Peyer's patch (tissue), 4 donors: ENCODE results near the gene SNX9.

Source experiments
- POLR2A ChIP-seq, 2 donors: fragments of 450-650 bp; IDR thresholded peaks; one replicate each; pipeline ENCODE4 v1.5.1; 2017; ENCODE audit warnings: antibody characterized with exemption in 2 of 2, mild to moderate bottlenecking in 2 of 2, moderate library complexity in 2 of 2
- TF ChIP-seq, protein P1 (sequence below), 6 experiments: fragments of 450-650 bp in 4 of 6; fragments of 200-600 bp in 2 of 6; sonication (generic) in 1 of 6; IDR thresholded peaks; one replicate each; pipeline ENCODE4 v1.5.1; 2017 to 2019; ENCODE audit warnings: antibody characterized with exemption in 6 of 6, mild to moderate bottlenecking in 3 of 6, moderate library complexity in 1 of 6

DNA sequence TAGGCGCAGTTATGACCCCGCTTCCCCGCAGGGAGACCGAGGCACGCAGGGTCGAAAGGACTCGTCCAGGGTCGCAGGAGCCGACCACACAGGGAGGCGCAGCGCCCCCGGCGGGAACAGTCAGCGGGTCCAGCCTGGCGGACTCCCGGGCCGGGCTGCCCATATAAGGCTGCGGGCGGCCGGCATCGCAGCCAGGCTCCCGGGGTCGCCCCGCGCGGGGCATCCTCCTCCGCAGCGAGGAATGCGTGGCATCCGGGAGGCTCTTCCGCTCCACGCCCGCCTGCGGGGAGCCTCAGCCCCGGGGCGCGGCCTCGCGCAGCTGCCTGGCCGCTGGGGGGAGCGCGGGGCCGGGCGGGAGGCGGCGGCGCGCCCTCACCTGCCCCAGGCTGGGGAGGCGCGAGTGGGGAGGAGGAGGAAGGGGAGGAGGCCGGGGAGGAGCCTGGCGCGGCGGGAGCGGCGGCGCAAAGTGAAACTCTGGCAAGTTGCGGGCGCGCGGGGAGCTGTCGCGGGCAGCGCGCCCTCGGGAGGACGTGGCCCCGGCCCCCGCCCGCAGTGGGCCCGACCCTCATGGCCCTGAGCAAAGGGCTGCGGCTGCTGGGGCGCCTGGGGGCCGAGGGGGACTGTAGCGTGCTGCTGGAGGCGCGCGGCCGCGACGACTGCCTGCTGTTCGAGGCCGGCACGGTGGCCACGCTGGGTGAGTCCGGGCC, 158.5 kb downstream of the SNX9 start, which contains the start of gene SYNJ2:
- peak; percentile 75 to 76 for TF ChIP-seq POLR2A (IDR thresholded peaks at IDR 0.05)
- TF ChIP-seq, protein P1, sequence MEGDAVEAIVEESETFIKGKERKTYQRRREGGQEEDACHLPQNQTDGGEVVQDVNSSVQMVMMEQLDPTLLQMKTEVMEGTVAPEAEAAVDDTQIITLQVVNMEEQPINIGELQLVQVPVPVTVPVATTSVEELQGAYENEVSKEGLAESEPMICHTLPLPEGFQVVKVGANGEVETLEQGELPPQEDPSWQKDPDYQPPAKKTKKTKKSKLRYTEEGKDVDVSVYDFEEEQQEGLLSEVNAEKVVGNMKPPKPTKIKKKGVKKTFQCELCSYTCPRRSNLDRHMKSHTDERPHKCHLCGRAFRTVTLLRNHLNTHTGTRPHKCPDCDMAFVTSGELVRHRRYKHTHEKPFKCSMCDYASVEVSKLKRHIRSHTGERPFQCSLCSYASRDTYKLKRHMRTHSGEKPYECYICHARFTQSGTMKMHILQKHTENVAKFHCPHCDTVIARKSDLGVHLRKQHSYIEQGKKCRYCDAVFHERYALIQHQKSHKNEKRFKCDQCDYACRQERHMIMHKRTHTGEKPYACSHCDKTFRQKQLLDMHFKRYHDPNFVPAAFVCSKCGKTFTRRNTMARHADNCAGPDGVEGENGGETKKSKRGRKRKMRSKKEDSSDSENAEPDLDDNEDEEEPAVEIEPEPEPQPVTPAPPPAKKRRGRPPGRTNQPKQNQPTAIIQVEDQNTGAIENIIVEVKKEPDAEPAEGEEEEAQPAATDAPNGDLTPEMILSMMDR (IDR thresholded peaks at IDR 0.05) = peak; percentile 18 to 74 (median 53)
